Measurements from ENCODE around the gene TRIM24. TPM values are rescaled to one million over a fixed set of nuclear protein-coding genes. Genes with fewer than 3 reads are reported as not detected.

The TRIM24 gene
- polyA plus RNA-seq, 1 donor (not counting 4 experiments of a cell fraction or from before 2014, with no cell fraction given) = 7.9 TPM

GRCh38 chr7:138521837-138522461, 61.9 kb downstream of the TRIM24 start:
- Histone ChIP-seq H3K4me3 (ENCODE audit: control insufficient read depth in 2 of 3, extremely low read depth in 1 of 3, insufficient read depth in 2 of 3, low read depth in 1 of 3, low read length in 3 of 3) (no peak overlapping the region), H3K27ac (ENCODE audit: control insufficient read depth, insufficient read depth, low read length) (no peak overlapping the region), H3K27me3 (ENCODE audit: control insufficient read depth, extremely low read depth, insufficient read depth, low read length) (no peaks in the 10 kb centered on the region), H3K4me1 (ENCODE audit: control insufficient read depth, extremely low read depth, insufficient read depth, low read length) (no peaks in the 10 kb centered on the region), H3K9me3 (ENCODE audit: control insufficient read depth, low read depth, low read length) (no peaks in the 10 kb centered on the region), H3K36me3 (ENCODE audit: control insufficient read depth in 2 of 2, extremely low read depth in 1 of 2, insufficient read depth in 2 of 2, low read length in 2 of 2) (peaks cover 0 to 3% of the 10 kb centered on the region in 2 experiments), H3K79me2 (ENCODE audit: control insufficient read depth, insufficient read depth, low read length) (no peaks in the 10 kb centered on the region), H3K9me1 (ENCODE audit: control insufficient read depth, extremely low read depth, insufficient read depth, low read length) (no peaks in the 10 kb centered on the region), H3K4me2 (ENCODE audit: control insufficient read depth, extremely low read depth, insufficient read depth, low read depth, low read length) (no peak overlapping the region), H4K20me1 (ENCODE audit: control insufficient read depth, extremely low read depth, insufficient read depth, low read length) (no peaks in the 10 kb centered on the region), H2AFZ (ENCODE audit: control insufficient read depth, low read length) (no peak overlapping the region), H3K9ac (ENCODE audit: control insufficient read depth, extremely low read depth, insufficient read depth, low read length) (no peak overlapping the region)
- TF ChIP-seq, protein P1, sequence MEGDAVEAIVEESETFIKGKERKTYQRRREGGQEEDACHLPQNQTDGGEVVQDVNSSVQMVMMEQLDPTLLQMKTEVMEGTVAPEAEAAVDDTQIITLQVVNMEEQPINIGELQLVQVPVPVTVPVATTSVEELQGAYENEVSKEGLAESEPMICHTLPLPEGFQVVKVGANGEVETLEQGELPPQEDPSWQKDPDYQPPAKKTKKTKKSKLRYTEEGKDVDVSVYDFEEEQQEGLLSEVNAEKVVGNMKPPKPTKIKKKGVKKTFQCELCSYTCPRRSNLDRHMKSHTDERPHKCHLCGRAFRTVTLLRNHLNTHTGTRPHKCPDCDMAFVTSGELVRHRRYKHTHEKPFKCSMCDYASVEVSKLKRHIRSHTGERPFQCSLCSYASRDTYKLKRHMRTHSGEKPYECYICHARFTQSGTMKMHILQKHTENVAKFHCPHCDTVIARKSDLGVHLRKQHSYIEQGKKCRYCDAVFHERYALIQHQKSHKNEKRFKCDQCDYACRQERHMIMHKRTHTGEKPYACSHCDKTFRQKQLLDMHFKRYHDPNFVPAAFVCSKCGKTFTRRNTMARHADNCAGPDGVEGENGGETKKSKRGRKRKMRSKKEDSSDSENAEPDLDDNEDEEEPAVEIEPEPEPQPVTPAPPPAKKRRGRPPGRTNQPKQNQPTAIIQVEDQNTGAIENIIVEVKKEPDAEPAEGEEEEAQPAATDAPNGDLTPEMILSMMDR (optimal IDR thresholded peaks at IDR 0.05 in 1 of 3, IDR thresholded peaks at IDR 0.05 in 1 of 3, conservative IDR thresholded peaks at IDR 0.05 in 1 of 3; ENCODE audit: extremely low read depth in 1 of 3, insufficient read depth in 2 of 3, low read length in 3 of 3) = no peak
- TF ChIP-seq EZH2 (IDR thresholded peaks at IDR 0.05; ENCODE audit: low read length) = no peak
- FAIRE-seq (no peak), DNase-seq (ENCODE audit: low read depth, low spot score) (no peak)
- dilution Hi-C loops (cut with MboI; ENCODE audit: extremely low pct_ligation_motif_present, low sequenced_read_pairs) = no loop called here

DNA sequence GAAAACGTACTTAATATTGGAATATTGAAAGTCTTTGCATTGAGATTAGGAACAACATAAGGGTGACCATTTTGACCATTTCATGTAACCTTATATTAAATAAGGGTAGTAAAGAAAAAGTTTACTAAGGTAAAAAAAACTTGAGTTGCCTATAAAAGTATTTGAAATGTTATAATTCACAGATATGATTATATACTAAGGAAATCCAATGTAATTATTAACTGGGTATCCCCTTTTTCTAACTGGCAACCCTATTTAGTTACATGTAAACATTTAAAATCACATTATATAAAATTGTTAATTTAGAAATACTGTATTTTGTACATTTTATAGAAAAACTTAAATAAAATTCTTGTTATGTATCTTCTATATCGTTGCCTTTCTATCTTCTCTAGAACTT, 64.2 kb downstream of the TRIM24 start:
- no peak for DNase-seq (ENCODE audit: low read depth, low spot score)
- Histone ChIP-seq H3K27ac (ENCODE audit: control insufficient read depth, insufficient read depth, low read length) (no peak overlapping the region), H3K9me3 (ENCODE audit: control insufficient read depth, low read depth, low read length) (peaks cover 5% of the 10 kb centered on the region), H3K27me3 (ENCODE audit: control insufficient read depth, extremely low read depth, insufficient read depth, low read length) (no peaks in the 10 kb centered on the region), H3K4me3 (ENCODE audit: control insufficient read depth in 2 of 3, extremely low read depth in 1 of 3, insufficient read depth in 2 of 3, low read depth in 1 of 3, low read length in 3 of 3) (no peak overlapping the region), H3K9me1 (ENCODE audit: control insufficient read depth, extremely low read depth, insufficient read depth, low read length) (no peaks in the 10 kb centered on the region), H3K4me2 (ENCODE audit: control insufficient read depth, extremely low read depth, insufficient read depth, low read depth, low read length) (no peak overlapping the region), H3K79me2 (ENCODE audit: control insufficient read depth, insufficient read depth, low read length) (no peaks in the 10 kb centered on the region), H4K20me1 (ENCODE audit: control insufficient read depth, extremely low read depth, insufficient read depth, low read length) (no peaks in the 10 kb centered on the region), H3K9ac (ENCODE audit: control insufficient read depth, extremely low read depth, insufficient read depth, low read length) (no peak overlapping the region), H3K36me3 (ENCODE audit: control insufficient read depth in 2 of 2, extremely low read depth in 1 of 2, insufficient read depth in 2 of 2, low read length in 2 of 2) (peaks cover 0 to 3% of the 10 kb centered on the region in 2 experiments), H3K4me1 (ENCODE audit: control insufficient read depth, extremely low read depth, insufficient read depth, low read length) (no peaks in the 10 kb centered on the region), H2AFZ (ENCODE audit: control insufficient read depth, low read length) (no peak overlapping the region)
- TF ChIP-seq, protein P1 (optimal IDR thresholded peaks at IDR 0.05 in 1 of 3, IDR thresholded peaks at IDR 0.05 in 1 of 3, conservative IDR thresholded peaks at IDR 0.05 in 1 of 3; ENCODE audit: extremely low read depth in 1 of 3, insufficient read depth in 2 of 3, low read length in 3 of 3) = no peak
- no peak for TF ChIP-seq EZH2 (IDR thresholded peaks at IDR 0.05; ENCODE audit: low read length)
- FAIRE-seq = no peak
- dilution Hi-C loops (cut with MboI; ENCODE audit: extremely low pct_ligation_motif_present, low sequenced_read_pairs) = no loop called here
